AG09309 (cell line): ENCODE measurements around the gene FSTL3.
A peak's percentile ranks its signal among the peaks of the same experiment; 100 is the strongest.

Experiments used
- DNase-seq: peaks from one replicate; pipeline ENCODE4 v3.0.0-alpha.2; 2010; ENCODE audit warnings: low read depth
- H3K4me3 ChIP-seq: 2 replicates; pipeline ENCODE4 v1.5.1; 2011; ENCODE audit warnings: mild to moderate bottlenecking, low read depth, low read length, moderate library complexity; ENCODE audit not compliant: control insufficient read depth
- TF ChIP-seq, protein P1 (sequence below): IDR thresholded peaks from 2 replicates; pipeline ENCODE4 v1.5.1; 2011; ENCODE audit warnings: mild to moderate bottlenecking, low read depth, low read length, inconsistent platforms; ENCODE audit not compliant: insufficient read depth, control insufficient read depth; ENCODE audit errors: missing control alignments

FSTL3 gene

DNA sequence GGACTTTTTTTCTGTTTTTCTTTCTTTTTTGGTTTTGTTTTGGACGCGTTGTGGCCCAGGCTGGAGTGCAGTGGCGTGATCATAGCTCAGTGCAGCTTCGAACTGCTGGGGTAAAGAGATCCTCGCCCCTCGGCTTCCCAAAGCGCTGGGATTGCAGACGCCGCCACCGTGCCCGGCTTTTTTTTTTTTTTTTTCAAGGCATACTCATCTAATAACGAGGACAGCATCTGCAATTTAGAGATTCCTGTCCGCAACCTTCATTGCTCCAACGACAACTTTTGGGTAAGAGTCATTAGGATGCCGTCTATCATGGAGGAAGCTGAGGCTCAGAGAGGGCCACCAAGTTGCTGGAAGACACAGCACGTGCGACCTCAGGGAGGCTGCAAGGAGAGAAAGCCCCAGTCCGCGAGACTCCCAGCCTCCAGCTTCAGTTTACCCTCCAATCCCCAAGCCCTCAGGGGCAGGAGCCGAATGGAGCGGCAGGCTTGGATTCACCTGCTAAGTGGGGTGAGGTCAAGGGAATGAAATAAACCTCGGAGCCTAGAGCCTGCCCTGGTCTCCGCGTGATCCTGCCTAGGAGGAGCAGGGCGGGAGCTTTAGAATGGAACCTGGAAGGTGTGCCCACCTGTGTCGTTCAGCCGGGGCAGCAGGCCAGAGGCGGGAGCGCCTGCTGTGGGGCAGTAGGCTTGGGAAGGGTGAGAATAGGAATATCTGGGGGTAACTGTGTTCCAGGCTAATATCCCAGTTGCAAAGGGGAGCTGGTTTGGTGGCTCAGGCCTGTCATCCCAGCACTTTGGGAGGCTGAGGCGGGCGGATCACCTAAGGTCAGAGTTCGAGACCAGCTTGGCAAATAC lies 42.2 kb upstream of the FSTL3 start:
- TF ChIP-seq, protein P1, sequence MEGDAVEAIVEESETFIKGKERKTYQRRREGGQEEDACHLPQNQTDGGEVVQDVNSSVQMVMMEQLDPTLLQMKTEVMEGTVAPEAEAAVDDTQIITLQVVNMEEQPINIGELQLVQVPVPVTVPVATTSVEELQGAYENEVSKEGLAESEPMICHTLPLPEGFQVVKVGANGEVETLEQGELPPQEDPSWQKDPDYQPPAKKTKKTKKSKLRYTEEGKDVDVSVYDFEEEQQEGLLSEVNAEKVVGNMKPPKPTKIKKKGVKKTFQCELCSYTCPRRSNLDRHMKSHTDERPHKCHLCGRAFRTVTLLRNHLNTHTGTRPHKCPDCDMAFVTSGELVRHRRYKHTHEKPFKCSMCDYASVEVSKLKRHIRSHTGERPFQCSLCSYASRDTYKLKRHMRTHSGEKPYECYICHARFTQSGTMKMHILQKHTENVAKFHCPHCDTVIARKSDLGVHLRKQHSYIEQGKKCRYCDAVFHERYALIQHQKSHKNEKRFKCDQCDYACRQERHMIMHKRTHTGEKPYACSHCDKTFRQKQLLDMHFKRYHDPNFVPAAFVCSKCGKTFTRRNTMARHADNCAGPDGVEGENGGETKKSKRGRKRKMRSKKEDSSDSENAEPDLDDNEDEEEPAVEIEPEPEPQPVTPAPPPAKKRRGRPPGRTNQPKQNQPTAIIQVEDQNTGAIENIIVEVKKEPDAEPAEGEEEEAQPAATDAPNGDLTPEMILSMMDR, result no peak
- no peak for DNase-seq
- H3K4me3 ChIP-seq, result peak overlapping the region; percentile 64

DNA sequence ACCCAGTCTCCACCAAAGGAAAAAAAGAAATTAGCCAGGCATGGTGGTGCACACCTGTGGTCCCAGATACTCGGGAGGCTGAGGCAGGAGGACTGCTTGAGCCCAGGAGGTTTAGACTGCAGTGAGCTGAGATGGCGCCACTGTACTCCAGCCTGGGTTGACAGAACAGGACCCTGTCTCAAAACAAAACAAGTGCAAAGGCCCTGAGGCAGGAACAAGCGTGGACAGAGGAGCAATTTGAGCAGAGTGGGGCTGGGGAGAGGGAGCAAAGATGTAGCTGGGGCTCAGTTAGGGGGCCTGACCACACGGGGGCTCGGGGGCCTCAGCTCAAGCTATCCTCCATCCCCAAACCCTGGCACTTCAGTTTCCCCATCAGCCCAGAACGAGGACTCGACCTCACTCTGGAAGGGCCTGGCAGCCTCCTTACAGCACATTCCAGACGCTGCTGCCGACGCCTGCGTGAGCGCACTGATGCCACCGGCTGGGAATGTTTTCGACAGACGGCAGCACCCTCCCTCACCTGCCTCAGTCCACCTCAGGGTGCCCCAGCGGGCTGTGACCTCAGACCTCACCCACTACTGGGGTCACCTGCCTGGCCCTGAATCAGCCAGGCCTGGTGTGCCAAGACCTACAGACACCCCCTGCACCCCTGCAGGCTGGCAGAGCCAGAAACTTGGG lies 41.1 kb upstream of the FSTL3 start:
- TF ChIP-seq, protein P1, result no peak
- no peak overlapping the region for H3K4me3 ChIP-seq
- DNase-seq, result no peak

DNA sequence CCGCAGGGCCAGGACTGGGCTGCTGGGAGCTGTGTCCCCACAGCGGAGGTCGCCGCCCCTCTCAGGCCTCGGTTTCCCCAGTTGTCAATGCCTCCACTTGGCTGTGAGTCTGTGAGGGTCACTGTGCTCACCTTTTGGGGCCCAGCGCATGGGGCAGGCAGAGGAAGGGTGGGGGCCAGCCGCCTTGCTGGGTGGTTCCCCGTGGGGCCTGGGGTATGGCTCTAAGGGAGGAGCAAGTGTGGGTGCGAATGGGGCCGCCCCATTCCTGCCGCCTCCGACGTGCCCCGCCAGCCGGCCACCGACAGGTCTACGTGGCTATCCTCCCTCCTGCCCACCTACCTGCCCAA lies 37.3 kb upstream of the FSTL3 start:
- peak overlapping the region; percentile 54 for H3K4me3 ChIP-seq
- no peak for DNase-seq
- TF ChIP-seq, protein P1, result no peak

DNA sequence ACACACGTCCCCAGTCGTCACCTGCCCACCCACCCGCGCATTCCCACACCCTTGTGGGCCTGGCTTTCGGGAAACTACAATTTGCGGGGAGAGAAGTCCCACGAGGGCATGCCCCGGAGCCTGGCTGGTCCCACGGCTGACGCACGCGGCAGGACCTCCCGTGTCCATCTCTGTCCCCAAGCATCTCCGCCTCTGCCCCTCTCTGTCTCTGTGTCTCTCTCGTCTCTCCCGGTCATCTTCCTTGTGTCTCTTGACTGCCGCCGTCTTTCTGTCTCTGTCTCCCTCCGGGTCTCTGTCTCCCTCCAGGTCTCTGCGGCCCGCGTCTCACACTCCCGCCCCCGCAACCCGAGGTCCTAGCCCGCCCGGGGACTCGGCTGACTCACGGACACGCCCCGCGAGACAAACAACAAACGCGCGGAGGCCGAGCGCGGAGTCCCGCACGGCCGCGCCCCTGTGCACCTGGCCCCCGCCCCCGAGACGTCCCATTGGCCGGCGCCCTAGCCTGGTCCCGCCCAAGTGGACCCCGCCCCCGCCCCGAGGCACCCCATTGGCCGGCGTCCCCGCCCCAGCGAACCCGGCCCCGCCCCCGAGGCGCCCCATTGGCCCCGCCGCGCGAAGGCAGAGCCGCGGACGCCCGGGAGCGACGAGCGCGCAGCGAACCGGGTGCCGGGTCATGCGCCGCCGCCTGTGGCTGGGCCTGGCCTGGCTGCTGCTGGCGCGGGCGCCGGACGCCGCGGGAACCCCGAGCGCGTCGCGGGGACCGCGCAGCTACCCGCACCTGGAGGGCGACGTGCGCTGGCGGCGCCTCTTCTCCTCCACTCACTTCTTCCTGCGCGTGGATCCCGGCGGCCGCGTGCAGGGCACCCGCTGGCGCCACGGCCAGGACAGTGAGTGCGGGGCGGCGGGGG lies 36.7 kb upstream of the FSTL3 start, which contains the start of gene FGF22:
FGF22 (plus strand) TSS at position 627 of the 908 bp plus-strand sequence; CDS start at position 674, 47 bp downstream.
- TF ChIP-seq, protein P1, result no peak
- DNase-seq, result no peak
- peak within 1 kb of the TSS; percentile 54 for H3K4me3 ChIP-seq

DNA sequence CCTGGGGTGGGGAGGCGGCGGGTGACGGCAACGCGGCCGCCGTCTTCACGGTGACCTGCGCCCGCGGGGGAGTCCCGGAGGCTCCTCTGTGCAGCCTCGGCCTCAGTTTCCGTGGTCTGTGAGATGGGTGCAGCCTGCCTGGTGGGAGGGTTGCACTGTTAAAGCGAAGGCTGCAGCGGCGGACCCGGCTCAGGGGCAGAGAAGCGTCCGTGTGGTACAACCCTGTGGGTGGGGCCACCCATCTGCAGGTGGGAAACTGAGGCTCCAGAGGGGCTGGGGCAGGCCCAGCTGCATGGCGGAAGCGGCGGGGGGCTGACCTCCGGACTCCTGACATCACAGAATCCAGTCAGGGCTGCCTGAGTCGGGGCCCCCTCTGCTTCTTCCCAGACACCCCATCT lies 36.0 kb upstream of the FSTL3 start:
- TF ChIP-seq, protein P1, result no peak
- no peak overlapping the region for H3K4me3 ChIP-seq
- no peak for DNase-seq

DNA sequence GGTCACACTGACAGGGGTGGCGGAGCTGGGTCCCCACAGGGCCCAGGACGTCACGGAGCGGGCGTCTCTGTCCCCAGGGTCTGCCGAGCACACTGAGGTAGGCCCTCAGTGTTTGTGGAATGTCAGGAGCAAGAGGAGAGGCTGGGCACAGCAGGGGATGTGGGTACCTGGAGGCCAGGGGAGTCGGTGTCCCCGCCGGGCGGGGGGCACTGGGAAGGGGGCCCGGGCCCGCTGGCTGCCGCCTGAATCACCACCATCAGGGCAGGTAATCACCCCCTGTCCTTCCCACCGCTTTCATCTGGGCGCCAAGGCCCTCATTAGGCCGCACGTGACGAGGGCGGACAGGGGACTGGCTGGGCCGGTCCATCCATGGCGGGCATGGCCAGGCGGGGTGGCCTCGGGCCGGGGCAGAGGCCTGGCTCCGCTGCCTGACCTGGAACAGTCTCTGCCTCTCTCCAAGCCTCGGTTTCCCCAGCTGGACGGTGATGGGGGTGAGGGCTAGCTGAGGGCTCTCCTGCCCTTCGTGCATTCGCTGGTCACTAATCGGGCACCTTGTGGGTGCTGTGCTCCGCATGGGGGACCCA lies 35.5 kb upstream of the FSTL3 start:
- TF ChIP-seq, protein P1, result no peak
- DNase-seq, result no peak
- no peak overlapping the region for H3K4me3 ChIP-seq
